Lower leg skin (tissue), 3 donors: Measurements from ENCODE around the gene STX5.

Experiments
- CTCF ChIP-seq, 3 donors: fragments of 450-650 bp; IDR thresholded peaks; one replicate each; pipeline ENCODE4 v1.5.1; 2016; ENCODE audit warnings: antibody characterized with exemption in 3 of 3, mild to moderate bottlenecking in 3 of 3, moderate library complexity in 2 of 3
- POLR2A ChIP-seq, 2 donors: fragments of 450-650 bp; IDR thresholded peaks; one replicate each; pipeline ENCODE4 v1.6.1; 2016 to 2017; ENCODE audit warnings: antibody characterized with exemption in 2 of 2, mild to moderate bottlenecking in 1 of 2, moderate library complexity in 1 of 2

- no peak for TF ChIP-seq POLR2A (IDR thresholded peaks at IDR 0.05)
- TF ChIP-seq CTCF (IDR thresholded peaks at IDR 0.05): no peak
Observed at GRCh38 chr11:62778441-62778840, 53.4 kb downstream of the STX5 start.
